HUES6 (cell line): ENCODE measurements around the gene DNAJC18.
"Not testable (repeated sequence)": the region's sequence is repeated elsewhere in the genome, so short reads cannot be mapped to it uniquely, and the experiment has no call there.

ENCODE experiments used
- H3K27ac ChIP-seq: 2 replicates; pipeline ENCODE4 v1.7.0; 2013; ENCODE audit warnings: low read depth, mild to moderate bottlenecking, low read length, inconsistent platforms
- H3K27me3 ChIP-seq: 2 replicates; pipeline ENCODE4 v1.6.1; 2013; ENCODE audit warnings: low read length; ENCODE audit not compliant: control insufficient read depth, insufficient read depth
- H3K36me3 ChIP-seq: 2 replicates; pipeline ENCODE4 v1.6.1; 2013; ENCODE audit warnings: low read length; ENCODE audit not compliant: control insufficient read depth, insufficient read depth
- H3K4me1 ChIP-seq: 2 replicates; pipeline ENCODE4 v1.6.1; 2013; ENCODE audit warnings: low read length; ENCODE audit not compliant: control insufficient read depth, insufficient read depth
- H3K4me3 ChIP-seq: 2 replicates; pipeline ENCODE4 v1.5.1; 2013; ENCODE audit warnings: low read depth, low read length
- H3K9ac ChIP-seq: one replicate; pipeline ENCODE4 v1.6.1; 2013; ENCODE audit warnings: mild to moderate bottlenecking, low read length
- H3K9me3 ChIP-seq: 2 replicates; pipeline ENCODE4 v1.6.1; 2013; ENCODE audit warnings: low read depth, low read length; ENCODE audit not compliant: control insufficient read depth, insufficient read depth

The DNAJC18 gene

GRCh38 chr5:139446956-139447779 is 7.8 kb upstream of the DNAJC18 start:
- peaks cover 3% of the 10 kb centered on the region; the same call in 1 of the 2 replicates for H3K27me3 ChIP-seq
- no peaks in the 10 kb centered on the region for H3K9me3 ChIP-seq
- H3K4me1 ChIP-seq: peaks cover 5% of the 10 kb centered on the region; the same call in 1 of the 2 replicates
- no peak overlapping the region for H3K9ac ChIP-seq
- no peak overlapping the region for H3K4me3 ChIP-seq
- peaks cover 5% of the 10 kb centered on the region for H3K36me3 ChIP-seq
- H3K27ac ChIP-seq: no peak overlapping the region

DNA sequence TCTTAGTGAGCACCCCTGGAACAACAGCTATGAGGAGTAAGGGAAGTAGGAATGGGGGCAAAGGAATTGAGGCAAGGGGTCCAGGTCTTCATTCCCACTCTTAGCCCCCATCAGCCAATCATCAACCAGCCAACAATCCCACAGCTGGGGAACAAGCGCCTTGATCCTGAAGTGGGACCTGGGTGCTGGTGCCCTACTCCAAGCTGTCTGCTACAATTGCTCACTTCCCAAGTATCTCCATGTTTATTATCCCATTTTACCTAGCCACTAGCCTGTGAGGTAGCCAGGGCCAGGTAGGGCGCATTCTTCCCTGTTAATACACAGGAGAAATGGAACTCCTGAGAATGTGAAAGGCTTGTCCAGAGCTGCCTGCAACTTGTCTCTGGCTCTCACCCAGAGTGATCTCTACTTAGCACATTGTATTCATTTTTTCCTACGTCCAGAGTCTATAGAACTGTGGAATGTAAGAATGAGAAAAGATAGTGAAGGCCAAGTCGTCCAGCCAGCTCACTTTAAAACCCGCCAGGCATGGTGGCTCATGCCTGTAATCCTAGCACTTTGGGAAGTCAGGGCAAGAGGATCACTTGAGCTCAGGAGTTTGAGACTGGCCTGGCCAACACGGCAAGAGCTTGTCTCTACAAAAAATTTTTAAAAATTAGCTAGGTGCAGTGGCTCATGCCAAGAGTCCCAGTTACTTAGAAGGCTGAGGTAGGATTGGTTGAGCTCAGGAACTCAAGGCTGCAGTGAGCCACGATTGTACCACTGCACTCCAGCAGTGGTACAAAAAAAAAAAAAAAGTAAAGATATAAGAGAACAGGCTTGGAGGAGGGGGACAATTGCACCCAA is 6.2 kb upstream of the DNAJC18 start:
- peaks cover 6% of the 10 kb centered on the region; the same call in 1 of the 2 replicates for H3K27me3 ChIP-seq
- peaks cover 5% of the 10 kb centered on the region; the same call in 1 of the 2 replicates for H3K4me1 ChIP-seq
- H3K4me3 ChIP-seq: no peak overlapping the region
- H3K9me3 ChIP-seq: no peaks in the 10 kb centered on the region
- H3K9ac ChIP-seq: no peak overlapping the region
- H3K27ac ChIP-seq: no peak overlapping the region
- H3K36me3 ChIP-seq: no peaks in the 10 kb centered on the region

DNA sequence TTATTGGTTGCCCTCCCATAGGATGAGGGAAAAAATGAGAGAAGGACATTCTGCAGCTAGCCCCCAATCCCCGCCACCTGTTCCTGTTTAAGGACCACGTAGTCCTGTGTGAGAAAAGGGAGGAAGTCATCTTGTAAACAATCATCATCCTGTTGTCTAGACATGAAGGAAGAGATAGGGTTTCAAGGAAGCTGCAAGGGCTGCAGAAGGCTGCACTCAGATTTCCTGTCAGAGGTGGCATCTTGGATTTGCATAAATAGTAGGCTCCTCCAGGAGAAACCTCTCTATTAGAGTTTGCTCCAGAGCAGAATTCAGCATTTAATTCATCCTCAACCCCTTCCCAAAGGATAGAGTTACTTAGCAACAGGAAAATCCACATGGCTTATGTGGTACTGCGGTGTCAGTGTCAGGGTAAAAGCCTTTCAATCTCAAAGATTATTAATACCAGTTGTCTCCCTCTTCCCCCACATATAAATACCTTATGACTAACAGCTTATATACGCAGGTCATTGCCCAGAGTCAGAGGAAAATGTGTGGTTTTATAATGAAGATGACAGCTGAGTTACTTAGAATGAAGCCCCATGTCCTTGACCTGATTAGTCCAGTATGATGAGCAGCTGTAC is 4.6 kb upstream of the DNAJC18 start:
- H3K4me1 ChIP-seq: peaks cover 9% of the 10 kb centered on the region
- H3K9ac ChIP-seq: no peak overlapping the region
- no peak overlapping the region for H3K27ac ChIP-seq
- no peaks in the 10 kb centered on the region for H3K36me3 ChIP-seq
- peaks cover 6% of the 10 kb centered on the region; the same call in 1 of the 2 replicates for H3K27me3 ChIP-seq
- no peaks in the 10 kb centered on the region for H3K9me3 ChIP-seq
- no peak overlapping the region for H3K4me3 ChIP-seq

GRCh38 chr5:139440416-139440815 is 1.1 kb upstream of the DNAJC18 start:
- H3K4me3 ChIP-seq, H3K9me3 ChIP-seq: not testable (repeated sequence)
- peaks cover 15% of the 10 kb centered on the region for H3K4me1 ChIP-seq

GRCh38 chr5:139438707-139439012 is 665 bp downstream of the DNAJC18 start:
- Histone ChIP-seq H3K4me1 (peaks cover 10% of the 10 kb centered on the region), H3K9me3 (no peaks in the 10 kb centered on the region), H3K4me3 (peak overlapping the region; percentile 88), H3K27me3 (peaks cover 6% of the 10 kb centered on the region; the same call in 1 of the 2 replicates), H3K36me3 (peaks cover 12% of the 10 kb centered on the region), H3K9ac (peak overlapping the region; percentile 23), H3K27ac (no peak overlapping the region)

More at GRCh38 chr5:139440416-139440815, 1.1 kb upstream of the DNAJC18 start:
- not testable (repeated sequence) for H3K9ac ChIP-seq, H3K27me3 ChIP-seq, H3K36me3 ChIP-seq, H3K27ac ChIP-seq

DNA sequence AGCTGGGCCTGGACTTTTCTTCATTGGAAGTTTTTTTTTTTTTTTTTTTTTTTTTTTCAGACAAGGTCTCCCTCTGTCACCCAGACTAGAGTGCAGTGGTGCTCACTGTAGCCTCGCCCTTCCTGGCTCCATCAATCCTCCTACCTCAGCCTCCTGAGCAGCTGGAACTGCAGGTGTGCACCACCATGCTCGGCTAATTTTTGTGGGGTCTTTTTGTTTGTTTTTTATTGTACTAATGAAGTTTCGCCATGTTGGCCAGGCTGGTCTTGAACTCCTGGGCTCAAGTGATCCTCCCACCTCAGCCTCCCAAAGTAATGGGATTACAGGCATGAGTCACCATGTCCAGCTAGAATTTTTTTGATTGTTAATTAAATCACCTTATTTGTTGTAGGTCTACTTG is 3.6 kb downstream of the DNAJC18 start:
- Histone ChIP-seq H3K4me1 (peaks cover 9% of the 10 kb centered on the region), H3K4me3 (no peak overlapping the region), H3K27ac (no peak overlapping the region), H3K9me3 (no peaks in the 10 kb centered on the region), H3K9ac (no peak overlapping the region), H3K36me3 (peaks cover 16% of the 10 kb centered on the region), H3K27me3 (no peaks in the 10 kb centered on the region)

DNA sequence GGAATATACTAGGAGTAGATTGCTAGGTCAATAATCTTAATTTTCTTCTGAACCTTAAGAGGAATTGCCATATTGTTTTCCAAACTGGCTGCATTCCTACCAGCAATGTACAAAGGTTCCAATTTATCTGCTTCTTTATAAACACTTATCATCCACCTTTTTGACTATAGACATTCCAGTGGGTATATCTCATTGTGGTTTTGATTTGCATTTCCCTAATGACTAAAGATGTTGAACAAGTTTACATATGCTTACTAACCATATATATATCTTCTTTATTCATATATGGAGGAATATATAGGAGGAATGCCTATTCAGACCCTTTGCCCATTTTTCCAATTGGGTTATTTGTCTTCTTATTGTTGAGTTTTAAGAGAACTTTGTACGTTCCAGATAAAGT is 7.6 kb downstream of the DNAJC18 start:
- Histone ChIP-seq H3K36me3 (peaks cover 30% of the 10 kb centered on the region), H3K9ac (no peak overlapping the region), H3K4me3 (no peak overlapping the region), H3K9me3 (no peaks in the 10 kb centered on the region), H3K27ac (no peak overlapping the region), H3K4me1 (no peaks in the 10 kb centered on the region), H3K27me3 (no peaks in the 10 kb centered on the region)

DNA sequence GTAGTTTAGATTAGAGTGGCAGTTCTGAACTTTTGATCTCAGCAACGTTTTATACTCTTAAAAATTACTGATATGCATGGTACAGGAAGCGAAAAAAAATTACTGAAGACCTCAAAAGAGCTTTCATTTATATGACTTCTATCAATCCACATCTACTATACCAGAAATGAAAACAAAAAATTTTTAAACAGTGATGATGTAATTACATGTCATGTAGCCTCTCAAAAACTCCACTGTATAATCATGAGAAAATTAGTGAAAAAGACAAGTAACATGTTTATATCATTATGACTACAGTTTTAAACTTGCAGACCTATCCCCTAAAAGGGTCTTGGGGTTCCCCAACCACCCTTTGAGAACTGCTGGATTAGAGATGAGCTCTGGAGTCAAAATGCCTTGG is 9.3 kb downstream of the DNAJC18 start:
- Histone ChIP-seq H3K27me3 (no peaks in the 10 kb centered on the region), H3K27ac (no peak overlapping the region), H3K36me3 (peaks cover 40% of the 10 kb centered on the region), H3K9ac (no peak overlapping the region), H3K4me3 (no peak overlapping the region), H3K4me1 (no peaks in the 10 kb centered on the region), H3K9me3 (no peaks in the 10 kb centered on the region)

GRCh38 chr5:139426203-139426885 is 13.0 kb downstream of the DNAJC18 start:
- Histone ChIP-seq H3K4me1 (no peaks in the 10 kb centered on the region), H3K27me3 (no peaks in the 10 kb centered on the region), H3K36me3 (peaks cover 38% of the 10 kb centered on the region), H3K27ac (no peak overlapping the region), H3K4me3 (no peak overlapping the region), H3K9me3 (no peaks in the 10 kb centered on the region), H3K9ac (no peak overlapping the region)

- Histone ChIP-seq H3K4me1 (no peaks in the 10 kb centered on the region), H3K27ac (no peak overlapping the region), H3K36me3 (peaks cover 44% of the 10 kb centered on the region), H3K4me3 (no peak overlapping the region), H3K27me3 (no peaks in the 10 kb centered on the region), H3K9me3 (no peaks in the 10 kb centered on the region), H3K9ac (no peak overlapping the region)
These were observed 13.8 kb downstream of the DNAJC18 start for GRCh38 chr5:139425497-139425896.
